Right lobe of liver (tissue), 4 donors: Measurements from ENCODE around the gene NCKAP5.

Experiments
- CTCF ChIP-seq, 4 donors: fragments of 200-600 bp in 3 of 4; fragments of 450-650 bp in 1 of 4; IDR thresholded peaks; one replicate each; pipeline versions ENCODE4 v1.5.1 to v1.8.0; 2016 to 2022; ENCODE audit warnings: antibody characterized with exemption in 4 of 4, mild to moderate bottlenecking in 2 of 4
- POLR2A ChIP-seq: fragments of 450-650 bp; IDR thresholded peaks from one replicate; pipeline ENCODE4 v1.6.1; 2017; ENCODE audit warnings: antibody characterized with exemption, mild to moderate bottlenecking
- donor health status: DM: no; HTN: no; CAD: no.
- donor health status: DM: no; HTN: no; CAD: no.
- donor health status: DM: no; HTN: yes; CAD: no.

- TF ChIP-seq POLR2A (no peak), CTCF (IDR thresholded peaks at IDR 0.05) (no peak)
Observed at GRCh38 chr2:133461484-133461883, 106.8 kb downstream of the NCKAP5 start.
